Stimulated activated naive CD4-positive, alpha-beta T cell treated with Interleukin-2 at 50 U/mL for 16 hours (primary cell): Measurements from ENCODE around the gene GPC5.

Experiments used
- DNase-seq: peaks from one replicate; lab custom pipeline; 2025; lab: John Stamatoyannopoulos, UW

Gene GPC5

GRCh38 chr13:92553470-92554114, 1155.2 kb downstream of the GPC5 start:
- no peak for DNase-seq

DNA sequence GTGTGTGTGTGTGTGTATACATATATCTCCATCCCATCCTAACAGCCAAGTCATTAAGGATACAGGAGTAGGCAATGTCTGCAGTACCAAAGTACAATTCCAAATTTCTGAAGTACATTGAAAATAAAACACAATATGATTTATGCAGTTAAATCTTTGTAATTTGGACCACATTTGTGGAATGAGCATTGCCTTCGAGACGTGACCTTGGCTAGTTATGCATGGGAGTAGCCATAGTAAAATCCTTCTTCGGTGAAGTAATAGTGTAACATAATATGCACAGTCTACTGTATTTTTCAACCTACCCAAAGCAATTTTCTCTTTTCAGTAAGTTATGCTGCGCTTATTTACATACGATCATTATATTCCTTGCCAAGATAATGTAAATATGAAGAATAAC, 1162.5 kb downstream of the GPC5 start:
- DNase-seq: no peak

DNA sequence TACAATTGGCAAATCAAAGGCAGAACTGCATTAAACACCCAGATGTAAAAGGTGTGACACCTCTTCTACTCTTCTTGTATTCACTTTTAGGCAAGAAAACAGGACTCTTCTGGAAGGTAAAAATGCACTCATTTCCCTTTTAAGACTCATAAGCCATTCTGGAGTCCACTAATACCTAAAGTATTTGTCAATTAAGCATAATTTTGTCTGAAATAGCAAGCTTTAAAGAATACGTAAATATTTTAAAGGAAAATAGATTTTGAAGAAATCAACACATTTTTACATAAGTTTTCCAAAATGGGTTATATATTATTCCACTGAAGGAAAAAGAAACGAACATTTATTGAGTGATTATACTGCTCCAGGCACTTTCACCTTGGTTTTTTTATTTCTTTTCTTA, 1166.5 kb downstream of the GPC5 start:
- no peak for DNase-seq

DNA sequence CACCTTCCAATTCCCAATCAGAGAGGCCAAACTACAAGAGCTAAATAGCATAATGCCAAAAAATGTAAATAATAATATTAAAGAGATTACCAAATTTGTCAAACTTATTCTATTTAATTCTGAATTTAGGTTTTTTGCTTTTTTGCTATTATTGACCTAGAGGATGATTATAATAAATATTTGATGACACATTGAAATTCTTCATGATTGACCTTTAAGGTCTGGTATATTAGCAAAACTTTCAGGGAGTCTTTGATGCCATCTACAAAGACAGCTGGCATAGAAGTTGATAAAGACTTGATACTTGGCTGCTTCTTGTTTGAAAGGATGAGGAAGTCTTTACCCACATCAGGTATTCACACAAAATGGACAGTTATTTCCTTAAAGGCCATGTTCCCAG, 1168.3 kb downstream of the GPC5 start:
- no peak for DNase-seq

DNA sequence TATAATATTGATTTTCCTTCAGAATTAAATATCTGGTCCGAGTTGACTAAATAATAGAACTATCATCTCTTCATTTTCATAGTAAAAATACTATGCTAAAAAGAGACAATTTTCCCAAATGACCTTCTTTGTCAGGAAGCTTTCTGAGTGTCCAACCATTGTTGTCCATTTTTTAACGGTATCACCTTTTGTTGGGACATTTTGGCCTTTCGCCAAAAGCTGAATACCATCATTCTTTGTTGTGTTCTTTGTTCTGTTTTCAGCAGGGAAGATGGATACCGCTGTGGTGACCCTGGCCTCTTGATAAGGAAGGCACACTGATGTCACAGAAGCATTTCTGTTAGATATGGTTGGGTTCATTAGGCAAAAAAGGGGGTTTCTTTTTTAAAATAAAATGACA, 1173.8 kb downstream of the GPC5 start:
- no peak for DNase-seq

- DNase-seq: no peak
Measured at GRCh38 chr13:92573467-92574057, 1175.1 kb downstream of the GPC5 start.

DNA sequence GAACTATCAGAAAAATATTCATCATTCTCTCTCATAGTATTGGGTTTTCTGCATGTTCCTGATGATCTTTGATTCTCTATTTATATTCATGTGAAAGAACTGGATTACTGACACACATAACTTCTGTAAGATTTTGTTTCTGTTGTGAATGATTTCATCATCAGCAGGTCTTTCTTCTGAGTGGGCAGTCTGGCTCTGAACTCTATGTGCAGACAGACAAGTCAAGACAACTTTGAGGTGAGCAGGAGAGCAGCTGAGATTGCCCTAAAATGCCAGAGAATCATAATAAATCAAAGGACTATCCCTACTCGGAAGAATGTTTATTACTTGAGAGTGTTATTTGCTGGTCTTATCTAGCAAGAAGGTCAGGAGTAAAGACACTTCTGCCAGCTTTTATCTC, 1176.1 kb downstream of the GPC5 start:
- DNase-seq: no peak

DNA sequence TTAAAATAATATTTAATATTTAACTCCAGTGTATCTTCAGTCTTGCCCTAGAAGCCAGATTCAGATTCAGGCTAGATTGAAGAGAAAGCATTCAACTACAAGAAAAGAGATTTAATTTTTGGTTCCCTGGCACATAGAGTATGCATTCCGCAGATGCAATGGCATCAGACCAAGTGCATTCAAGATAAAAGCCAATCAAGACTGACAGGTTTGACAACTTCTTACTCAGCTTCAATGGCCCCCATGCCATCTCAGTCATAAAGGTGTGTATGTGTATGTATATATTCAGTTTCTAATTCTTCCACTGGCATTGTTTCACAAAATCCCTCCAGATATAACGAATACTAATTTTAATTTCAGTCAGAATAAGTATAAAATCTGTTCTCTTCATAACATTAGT, 1177.4 kb downstream of the GPC5 start:
- DNase-seq: no peak

DNA sequence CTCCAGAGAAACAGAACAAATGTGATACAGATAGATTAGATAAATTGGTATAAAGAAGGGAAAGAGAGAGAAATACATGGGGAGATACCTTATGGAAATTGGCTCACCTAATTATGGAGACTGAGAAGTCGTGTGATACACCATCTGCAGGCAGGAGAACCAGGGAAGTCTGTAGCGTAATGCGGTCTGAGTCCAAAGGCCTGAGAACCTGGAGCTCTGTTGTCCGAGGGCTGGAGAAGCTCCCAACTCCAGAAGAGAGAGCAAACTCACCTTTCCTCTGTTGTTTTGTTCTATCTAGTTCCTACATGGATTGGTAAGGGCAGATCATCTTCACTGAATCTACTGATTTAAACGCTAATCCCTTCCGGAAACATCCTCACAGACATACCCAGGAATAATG, 1179.9 kb downstream of the GPC5 start:
- no peak for DNase-seq

- DNase-seq: no peak
Measured at GRCh38 chr13:92589955-92590354, 1191.5 kb downstream of the GPC5 start.

GRCh38 chr13:92590503-92590908, 1192.1 kb downstream of the GPC5 start:
- DNase-seq: no peak

GRCh38 chr13:92591117-92591516, 1192.7 kb downstream of the GPC5 start:
- DNase-seq: no peak

DNA sequence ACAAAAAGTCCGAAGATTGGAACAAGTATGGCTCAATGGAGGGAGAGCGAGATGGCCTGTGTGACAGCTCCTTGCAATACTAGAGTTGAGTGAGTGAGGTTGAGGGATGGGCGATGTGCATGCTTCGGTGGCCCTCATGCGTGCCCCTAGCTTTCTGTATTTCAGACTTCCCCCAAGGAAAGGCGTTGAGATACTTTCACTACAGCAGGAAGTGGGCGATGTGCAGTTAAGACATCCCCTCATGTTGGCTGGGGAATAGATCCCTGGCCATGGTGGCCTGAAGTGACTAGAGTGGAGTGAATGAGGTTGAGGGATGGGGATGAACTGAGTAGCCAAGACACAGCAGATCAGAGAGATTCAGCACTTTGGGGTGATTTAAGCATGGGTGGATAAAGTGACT, 1194.3 kb downstream of the GPC5 start:
- no peak for DNase-seq

GRCh38 chr13:92602560-92602959, 1204.1 kb downstream of the GPC5 start:
- no peak for DNase-seq

- DNase-seq: no peak
Measured at GRCh38 chr13:92609376-92609775, 1211.0 kb downstream of the GPC5 start.

DNA sequence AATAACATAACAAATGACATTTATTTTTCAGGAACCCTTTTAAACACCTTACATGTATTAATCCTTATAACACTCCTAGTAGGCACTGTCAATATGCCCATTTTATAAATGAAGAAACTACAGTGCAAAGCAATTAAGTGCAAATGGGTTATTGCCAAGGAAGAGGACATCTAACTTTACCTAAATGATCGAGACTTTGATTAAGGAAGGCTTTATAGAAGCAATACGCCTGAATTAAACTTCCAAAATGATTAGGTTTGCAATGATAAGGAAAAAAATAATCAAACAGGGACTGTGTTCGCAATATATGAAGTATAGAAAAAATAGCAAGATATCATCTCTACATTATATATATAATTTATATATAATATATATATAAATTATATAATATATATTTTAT, 1214.5 kb downstream of the GPC5 start:
- DNase-seq: no peak

- DNase-seq: no peak
Measured at GRCh38 chr13:92613921-92614320, 1215.5 kb downstream of the GPC5 start.

DNA sequence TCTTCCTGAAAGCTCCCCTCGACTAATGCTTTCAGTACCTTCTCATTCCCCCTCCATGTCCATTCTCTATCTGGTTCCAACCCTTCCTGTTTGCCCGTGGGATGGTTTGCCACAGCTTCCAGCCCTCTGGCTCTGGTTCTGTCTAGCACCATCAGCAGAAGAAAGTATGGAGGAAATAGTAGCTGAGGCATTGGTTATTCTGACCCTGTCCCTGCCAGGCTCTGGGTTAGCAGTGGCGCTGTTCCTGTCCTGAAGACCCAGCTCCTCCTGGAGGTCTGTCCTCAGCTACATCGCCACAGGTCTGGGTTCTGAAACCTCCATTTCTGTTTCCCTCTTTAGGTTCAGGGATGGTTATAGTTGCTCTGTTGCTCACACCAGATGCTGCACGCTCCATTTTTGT, 1223.6 kb downstream of the GPC5 start:
- no peak for DNase-seq

- no peak for DNase-seq
Measured at GRCh38 chr13:92622905-92623304, 1224.5 kb downstream of the GPC5 start.

DNA sequence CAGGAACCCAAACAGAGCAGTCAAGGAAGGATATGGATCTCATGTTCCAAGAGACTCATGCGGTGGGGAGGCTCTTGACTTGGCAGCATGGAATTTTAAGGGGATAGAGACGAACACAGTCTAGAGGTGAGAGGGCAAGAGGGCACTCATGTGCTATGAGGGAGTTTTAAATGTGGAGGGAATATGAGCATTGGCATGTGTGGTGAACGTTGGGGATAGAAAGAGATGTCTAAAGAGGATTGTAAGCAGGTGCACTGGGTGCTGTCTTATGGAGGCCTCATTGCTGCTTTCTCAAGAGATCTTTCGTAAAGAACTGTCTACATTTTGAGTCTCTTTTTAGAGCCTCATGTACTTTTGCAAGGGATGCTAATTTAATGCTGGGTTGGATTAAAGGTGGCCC, 1227.9 kb downstream of the GPC5 start:
- DNase-seq: no peak

- DNase-seq: no peak
Measured at GRCh38 chr13:92640936-92641335, 1242.5 kb downstream of the GPC5 start.

DNA sequence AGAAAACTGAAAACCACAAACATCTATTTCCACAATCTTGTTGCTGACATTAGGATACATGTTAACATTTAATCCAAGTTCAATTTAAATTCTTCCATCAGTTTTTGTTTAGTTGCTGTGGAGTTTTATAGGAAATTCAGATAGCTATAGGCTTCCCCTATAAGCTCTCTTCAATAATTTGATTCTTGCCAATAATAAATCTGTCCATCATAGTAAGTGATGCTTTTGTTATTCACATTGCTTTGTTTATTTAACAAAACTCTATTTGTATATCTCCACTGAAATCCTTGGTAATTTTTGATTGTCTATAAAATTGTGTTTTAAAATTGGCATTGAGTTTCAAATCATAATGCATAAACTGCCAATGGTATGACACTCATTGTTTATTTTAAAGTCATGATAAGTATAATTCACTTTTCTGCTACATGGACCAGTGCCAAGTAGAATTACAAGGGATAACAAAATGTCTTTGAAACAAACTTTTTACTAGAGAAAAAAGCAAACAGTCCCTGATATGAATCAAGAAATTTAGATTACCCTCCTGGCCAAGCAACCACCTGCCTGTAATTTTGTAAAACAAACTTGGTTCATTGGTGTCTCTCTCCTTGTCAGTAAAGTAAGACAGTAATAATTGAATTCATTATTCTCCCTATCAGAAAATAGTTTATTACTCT, 1250.9 kb downstream of the GPC5 start:
- no peak for DNase-seq

DNA sequence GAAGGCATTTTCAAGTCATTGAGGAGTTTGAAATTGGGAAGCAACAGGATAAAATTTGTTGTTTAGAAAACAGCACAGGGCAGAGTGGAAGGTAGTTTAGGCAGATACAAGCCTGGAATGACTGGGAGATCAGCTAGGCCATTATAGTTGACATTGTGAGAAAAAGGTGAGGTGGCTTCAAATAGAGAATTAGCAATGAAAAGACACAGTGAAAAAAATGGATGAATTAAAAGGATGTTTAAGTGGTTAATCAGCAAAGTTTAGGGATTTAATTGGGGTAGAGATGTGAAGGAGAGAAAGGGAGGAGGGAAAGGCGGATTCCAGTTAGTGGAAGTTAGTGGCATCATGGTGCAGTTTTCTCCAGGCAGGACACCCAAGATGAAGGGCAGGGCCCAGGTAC, 1257.7 kb downstream of the GPC5 start:
- DNase-seq: no peak

DNA sequence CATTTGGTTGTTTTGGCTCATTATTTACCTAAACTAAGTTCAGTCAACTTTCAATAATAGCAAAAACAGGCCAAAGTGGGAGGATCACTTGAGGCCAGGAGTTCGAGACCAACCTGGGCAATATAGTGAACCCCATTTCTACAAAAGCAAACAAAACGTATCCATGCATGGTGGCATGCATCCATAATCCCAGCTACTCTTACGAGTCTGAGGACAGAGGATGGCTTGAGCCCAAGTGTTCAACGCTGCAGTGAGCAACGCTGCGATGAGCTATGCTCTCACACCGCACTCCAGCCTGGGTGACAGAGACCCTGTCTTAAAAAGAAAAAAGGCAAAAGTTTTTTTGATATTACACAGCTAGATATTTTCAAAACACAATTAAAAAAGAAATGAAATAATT, 1258.2 kb downstream of the GPC5 start:
- DNase-seq: no peak
